GM18526 (cell line): ENCODE results near the gene AARS1.

Experiments
- POLR2A ChIP-seq: IDR thresholded peaks from 3 replicates; pipeline ENCODE4 v1.6.1; 2011; ENCODE audit not compliant: insufficient read length; ENCODE audit errors: extremely low read depth

The AARS1 gene

DNA sequence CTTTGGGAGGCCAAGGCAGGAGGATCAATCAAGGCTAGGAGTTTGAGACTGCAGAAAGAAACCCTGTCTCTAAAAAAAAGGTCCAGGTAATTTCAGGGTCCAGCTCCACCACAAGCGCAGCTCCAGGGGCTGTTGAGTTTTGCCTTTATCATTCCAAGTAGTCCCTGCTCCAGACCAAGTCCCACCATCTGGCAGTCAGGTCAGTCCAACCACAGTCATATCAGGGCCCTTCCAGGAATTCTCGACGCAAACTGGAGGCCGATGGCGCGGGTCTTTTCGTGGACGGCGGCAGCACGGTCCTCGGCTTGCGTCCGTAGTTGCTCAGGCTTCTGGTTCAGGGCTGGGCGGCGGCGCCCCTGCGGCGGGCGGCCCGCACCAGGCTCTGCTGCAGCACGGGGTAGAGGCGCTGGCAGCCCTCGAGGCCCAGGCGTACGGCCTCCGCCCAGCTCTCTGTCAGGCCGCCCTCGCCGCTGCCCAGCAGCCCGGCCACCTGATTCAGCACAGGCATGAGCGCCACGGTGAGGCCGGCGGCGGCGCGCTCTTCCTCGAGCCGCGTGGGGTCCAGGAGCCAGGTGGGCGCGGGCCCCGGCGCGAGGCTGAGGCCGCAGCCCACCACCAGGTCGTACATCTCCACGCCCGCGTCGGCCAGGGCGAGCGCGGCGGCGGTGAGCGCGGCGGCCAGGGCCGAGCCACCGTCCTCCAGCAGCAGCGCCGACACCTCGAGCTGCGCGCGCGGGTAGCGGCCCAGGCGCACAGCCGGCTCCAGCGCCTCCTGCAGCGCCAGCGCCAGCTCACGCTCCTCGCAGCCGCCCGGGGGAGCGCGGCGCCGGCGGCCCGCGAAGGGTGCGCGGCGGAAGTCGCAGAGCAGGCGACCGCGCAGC lies 38.3 kb downstream of the AARS1 start:
- no peak for TF ChIP-seq POLR2A
